ENCODE data around the gene CDH4. TPM values are rescaled to one million over a fixed set of nuclear protein-coding genes. Genes with fewer than 3 reads are reported as not detected.

The CDH4 gene
- total and polyA plus RNA-seq, 2 of the 4 experiments (the other 2 are of a cell fraction), result 1.6 to 3.5 TPM

DNA sequence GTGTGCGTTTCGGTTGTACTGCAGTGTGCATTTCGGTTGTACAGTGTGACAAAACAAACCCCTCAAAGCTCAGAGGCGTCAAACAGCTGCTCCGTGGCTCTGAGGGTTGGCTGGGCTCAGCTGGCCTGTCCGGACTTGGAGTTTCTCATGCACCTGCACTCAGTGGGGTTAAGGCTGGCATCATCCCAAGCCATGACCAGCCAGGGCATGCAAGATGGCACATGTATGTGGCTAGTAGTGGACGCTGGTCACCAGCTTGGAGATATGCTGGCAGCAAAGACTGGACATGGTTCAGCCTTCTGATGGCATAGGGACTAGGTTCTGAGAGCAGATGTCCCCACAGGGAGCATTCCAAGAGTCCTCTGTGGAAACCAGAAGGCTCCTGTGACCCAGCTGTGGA lies 187.2 kb downstream of the CDH4 start:
- Histone ChIP-seq H3K9ac (ENCODE audit: low read depth, low read length) (no peak overlapping the region), H2BK5ac (ENCODE audit: low read depth, low read length, poor library complexity, severe bottlenecking) (no peak overlapping the region), H2AK9ac (replicated peaks; ENCODE audit: low read depth, low read length, poor library complexity) (no peak overlapping the region), H3K79me1 (ENCODE audit: low read depth in 1 of 2, low read length in 2 of 2) (peaks cover 0 to 5% of the 10 kb centered on the region in 2 experiments; a peak in 1 of 4 replicates), H3K4me3 (ENCODE audit: insufficient read depth, low read depth, low read length) (no peak overlapping the region), H3K27ac (ENCODE audit: insufficient read depth, low read length) (no peak overlapping the region), H2BK120ac (ENCODE audit: low read depth, low read length) (no peak overlapping the region), H3K14ac (replicated peaks; ENCODE audit: low read depth, low read length) (no peak overlapping the region), H4K20me1 (ENCODE audit: insufficient read depth, low read length) (no peaks in the 10 kb centered on the region), H2BK20ac (ENCODE audit: low read depth, low read length) (no peak overlapping the region), H3K27me3 (ENCODE audit: control insufficient read depth, insufficient read depth, low read length) (peaks cover 3% of the 10 kb centered on the region), H4K8ac (ENCODE audit: low read depth in 2 of 2, low read length in 2 of 2) (no peak overlapping the region), H3K23ac (ENCODE audit: low read depth, low read length) (no peak overlapping the region), H4K5ac (ENCODE audit: low read depth, low read length) (no peak overlapping the region), H3K56ac (ENCODE audit: extremely low read depth, insufficient read depth, low read length) (no peak overlapping the region), H3K9me3 (ENCODE audit: control insufficient read depth, insufficient read depth, low read length) (no peaks in the 10 kb centered on the region), H3K4ac (ENCODE audit: low read depth, low read length) (no peak overlapping the region), H2AFZ (replicated peaks; ENCODE audit: low read length, poor library complexity) (peak overlapping the region; percentile 59), H3K4me2 (ENCODE audit: low read depth, low read length) (no peak overlapping the region), H4K91ac (ENCODE audit: insufficient read depth, low read depth, low read length) (no peak overlapping the region), H2AK5ac (ENCODE audit: low read depth, low read length) (no peak overlapping the region), H3K4me1 (ENCODE audit: control insufficient read depth, insufficient read depth, low read length) (peaks cover 7% of the 10 kb centered on the region; the same call in 1 of the 2 replicates), H3K18ac (ENCODE audit: low read depth, low read length) (no peak overlapping the region), H2BK15ac (ENCODE audit: low read depth, low read length) (no peak overlapping the region), H3K36me3 (ENCODE audit: control insufficient read depth, insufficient read depth, low read length) (no peaks in the 10 kb centered on the region), H3K9me1 (ENCODE audit: insufficient read depth, low read length) (peaks cover 10% of the 10 kb centered on the region; the same call in 1 of the 2 replicates)
- 88% methylated on average over 5 of the region's 7 CpGs; no CpG with 5 or more reads in 1 of the 2 experiments for WGBS, 2 experiments (ENCODE audit: extremely low coverage in 2 of 2, insufficient read length in 1 of 2)
- dilution Hi-C loops (cut with HindIII; ENCODE audit: low sequenced_read_pairs, unreplicated experiment), result no loop called here
- CTCF ChIA-PET, result no interaction called here
- no peak for ATAC-seq (ENCODE audit: low read depth)
- BruUV-seq (replicated peaks), result no TSS peak
- POLR2A ChIA-PET (ENCODE audit: unreplicated experiment), result no interaction called here
- no peak for TF ChIP-seq MAFK (IDR thresholded peaks at IDR 0.05; ENCODE audit: low read depth, low read length)
- intact Hi-C loops (cut with micrococcal nuclease), result no loop called here
- in situ Hi-C loops (cut with MboI; ENCODE audit: low sequenced_read_pairs), result no loop called here
- no peak for DNase-seq

All from IMR-90 (cell line).